GM18870 (cell line): Measurements from ENCODE around the gene ACSS1.

Source experiments
- ATAC-seq: cut with Tn5 transposase; IDR thresholded peaks from one replicate; pipeline ENCODE4 v1.9.1; 2021; ENCODE audit warnings: moderate library complexity; ENCODE audit not compliant: unreplicated experiment

Gene ACSS1

DNA sequence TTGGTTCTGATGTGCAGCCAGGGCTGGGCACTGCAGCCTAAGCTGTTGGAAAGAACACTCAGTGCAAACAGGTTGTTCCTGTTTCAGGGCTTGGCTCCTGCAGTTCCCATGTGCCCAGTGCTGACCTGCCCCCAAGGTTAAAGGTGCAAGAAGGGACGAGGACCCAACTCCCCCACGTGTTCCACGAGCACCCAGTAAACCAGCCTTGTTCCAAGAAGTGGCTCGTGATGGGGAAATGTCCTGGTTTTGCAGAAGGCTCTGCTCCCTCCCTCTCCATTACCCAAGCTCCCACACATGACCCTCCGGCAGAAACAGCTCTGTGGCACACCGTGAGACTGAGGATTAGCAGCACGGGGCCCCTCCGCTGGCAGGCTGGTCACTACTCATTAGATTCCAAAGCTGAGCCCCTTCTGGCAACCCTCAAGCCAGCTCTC, 9.4 kb downstream of the ACSS1 start:
- ATAC-seq = no peak

DNA sequence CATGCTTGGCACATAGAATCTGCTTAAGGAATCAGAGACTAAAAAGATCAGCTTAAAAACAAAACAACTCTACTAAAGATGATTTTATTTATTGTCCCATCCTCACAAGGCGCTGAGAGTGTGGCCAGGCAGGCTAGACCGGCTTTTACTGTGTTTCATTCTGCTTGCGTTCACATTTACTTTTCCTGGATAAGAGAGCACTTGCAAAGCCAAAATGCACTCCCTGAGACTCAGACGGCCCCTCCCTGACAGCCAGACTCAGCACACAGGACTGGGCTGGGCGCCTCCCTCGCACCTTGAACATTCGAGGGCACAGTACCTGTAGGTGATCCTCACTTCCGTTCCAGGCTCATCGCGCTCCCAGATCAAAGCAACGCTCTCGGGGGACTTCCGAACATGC, 10.2 kb downstream of the ACSS1 start:
- no peak for ATAC-seq

DNA sequence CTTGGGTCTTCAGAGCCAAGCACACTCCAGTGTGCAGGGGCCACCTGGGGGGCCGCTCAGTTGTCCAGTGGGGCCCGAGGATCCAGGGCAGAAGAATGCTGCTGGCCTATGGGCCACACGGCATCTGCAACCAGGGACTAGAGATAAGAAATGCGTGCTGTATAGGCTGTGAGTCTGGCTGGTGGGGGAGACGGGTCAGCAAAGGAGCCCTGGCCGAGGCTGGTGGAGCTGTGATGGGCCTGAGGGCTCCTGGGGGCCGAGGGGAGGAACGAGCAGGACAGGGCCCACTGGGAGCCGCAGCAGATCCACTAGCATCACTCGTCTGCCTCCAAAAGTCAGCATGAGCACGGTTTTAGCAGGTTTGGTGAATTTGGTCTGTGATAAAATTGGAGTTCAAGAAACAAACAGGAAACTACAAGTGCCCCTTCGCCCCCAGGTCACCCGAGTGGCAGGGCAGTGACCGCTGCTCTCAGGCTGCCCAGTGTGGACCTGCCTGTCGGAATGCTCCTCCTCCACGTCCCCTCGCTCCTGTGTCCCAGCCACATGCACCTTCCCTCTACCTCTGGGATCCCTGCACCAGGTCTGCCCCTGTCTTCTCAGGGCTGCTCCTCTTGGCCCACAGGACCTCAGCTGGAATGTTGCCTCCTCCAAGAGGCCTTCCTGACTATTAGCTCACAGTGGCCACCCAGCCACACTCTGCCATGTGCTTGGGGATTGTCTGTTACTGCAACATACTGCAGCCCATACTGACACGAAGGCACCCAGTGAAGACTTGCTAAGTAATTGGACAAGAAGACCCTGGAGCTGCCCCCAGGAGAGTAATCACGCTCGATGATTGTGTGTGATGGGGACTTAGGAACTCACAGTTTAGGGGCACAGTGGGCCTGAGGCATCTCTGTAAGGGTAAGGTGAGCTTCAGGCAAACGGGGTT, 10.9 kb downstream of the ACSS1 start:
- ATAC-seq = no peak

DNA sequence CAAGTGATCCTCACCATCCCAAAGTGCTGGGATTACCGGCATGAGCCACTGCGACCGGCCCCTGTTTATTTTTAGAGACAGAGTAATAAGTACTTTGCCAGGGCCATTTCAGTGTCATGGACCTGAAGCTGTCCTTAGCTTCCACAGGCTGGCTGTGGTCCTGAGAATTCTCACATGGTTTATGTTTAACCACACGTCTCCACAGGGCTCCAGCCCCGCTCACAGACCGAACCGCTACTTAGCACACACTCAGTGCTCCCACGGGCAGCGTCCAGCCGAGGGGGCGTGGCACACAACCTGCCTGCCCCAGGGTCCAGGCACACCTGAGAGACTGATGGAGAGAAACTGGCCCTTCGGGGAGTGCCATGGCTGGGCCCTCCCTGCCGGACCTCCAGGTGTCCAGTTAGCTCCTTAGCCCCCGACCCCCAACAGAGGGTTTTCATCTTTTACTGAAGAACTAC, 11.7 kb downstream of the ACSS1 start:
- ATAC-seq = no peak

DNA sequence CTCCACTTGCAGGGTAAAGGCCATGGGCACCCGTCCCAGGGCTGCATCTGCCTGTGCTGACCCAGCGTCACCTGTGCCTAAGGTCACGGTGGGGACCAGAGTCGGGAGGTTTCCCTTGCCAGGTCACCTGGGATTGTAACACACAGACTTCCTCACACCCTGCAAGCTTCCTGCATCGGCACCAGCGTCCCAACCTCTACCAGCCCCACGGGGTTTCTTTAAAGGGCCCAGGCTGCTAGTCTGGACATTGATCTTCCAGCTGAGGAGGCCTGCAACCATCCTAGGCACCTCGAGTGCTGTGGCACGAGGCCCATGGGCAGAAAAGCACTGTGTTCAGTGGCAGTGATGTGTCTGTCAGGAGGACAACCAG, 12.6 kb downstream of the ACSS1 start:
- ATAC-seq = no peak

DNA sequence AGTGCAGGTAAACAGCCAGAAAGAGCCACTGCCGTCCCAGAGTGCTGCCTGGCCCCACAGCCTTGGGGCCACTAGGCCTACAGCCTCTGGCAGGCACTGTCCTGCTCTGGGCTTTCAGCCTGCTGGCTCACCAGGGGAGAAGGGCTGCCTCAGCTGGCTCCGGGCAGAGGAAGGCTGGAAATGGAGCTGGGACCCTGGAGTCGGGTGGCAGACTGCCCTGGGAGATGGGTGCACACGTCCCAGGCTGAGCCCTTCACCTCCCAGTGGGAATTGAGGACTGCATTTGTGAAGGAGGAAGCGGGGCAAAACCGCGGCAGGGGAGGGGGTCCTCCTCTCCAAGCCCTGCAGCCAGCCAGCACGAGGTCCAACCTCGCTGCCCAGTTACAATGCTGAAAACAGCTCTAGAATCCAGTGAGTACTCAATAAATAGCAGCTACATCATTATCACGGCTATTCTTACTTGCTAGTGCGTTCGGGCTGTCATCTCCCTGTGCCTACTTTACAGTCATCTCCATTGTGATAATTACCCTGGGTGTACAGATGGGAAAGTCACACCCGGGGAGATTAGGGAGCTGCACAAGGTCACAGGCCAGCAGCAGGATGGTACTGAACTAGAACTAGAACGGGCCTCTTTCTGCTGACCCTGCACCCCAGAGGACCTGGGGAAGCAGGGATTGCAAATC, 13.1 kb downstream of the ACSS1 start:
- no peak for ATAC-seq

DNA sequence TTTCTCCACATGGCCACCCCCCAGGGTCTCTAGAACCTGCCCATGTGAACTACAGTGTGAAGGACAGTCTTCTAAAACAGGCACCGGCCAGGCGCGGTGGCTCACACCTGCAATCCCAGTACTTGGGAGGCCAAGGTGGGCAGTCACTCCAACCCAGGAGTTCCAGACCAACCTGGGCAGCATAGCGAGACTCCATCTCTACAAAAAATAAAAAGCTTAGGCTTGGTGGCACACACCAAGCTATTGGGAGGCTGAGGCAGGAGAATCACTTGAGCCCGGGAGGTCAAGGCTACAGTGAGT, 13.7 kb downstream of the ACSS1 start:
- no peak for ATAC-seq

DNA sequence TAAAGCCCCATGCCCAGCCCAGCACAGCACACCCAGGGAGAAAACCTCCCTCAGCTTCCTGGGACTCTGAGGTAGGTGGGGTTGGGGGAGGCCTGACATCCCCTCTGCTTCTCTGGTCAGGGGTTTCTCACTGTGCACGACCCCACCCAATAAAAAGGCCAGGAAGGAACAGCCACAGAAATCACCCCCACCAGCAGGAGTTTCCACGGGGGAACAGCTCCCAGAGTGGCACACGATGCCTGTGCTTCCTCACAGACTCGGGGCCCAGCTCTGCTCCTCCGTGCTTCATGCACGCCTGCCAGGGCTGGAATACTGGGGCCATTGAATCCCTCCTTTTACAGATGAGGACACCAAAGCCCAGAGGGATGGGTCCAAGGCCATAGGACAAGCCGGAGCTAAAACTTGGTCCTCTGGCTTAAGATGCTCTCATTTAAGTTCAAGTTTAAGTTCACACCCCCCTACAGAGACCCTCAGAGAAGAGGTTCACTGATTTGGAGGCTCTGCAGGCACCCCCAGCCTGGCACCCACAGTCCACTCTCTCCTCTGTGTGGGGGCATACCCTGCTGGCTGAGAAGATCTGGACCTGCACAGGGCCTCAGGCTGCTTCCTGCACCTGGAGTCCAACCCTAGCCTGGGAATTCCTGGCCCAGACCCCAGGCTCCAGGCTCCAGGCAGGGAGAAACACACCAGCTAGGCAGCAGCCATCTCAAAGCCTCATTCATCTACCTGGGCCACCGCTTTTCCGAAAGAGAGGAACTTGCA, 14.3 kb downstream of the ACSS1 start:
- ATAC-seq = no peak

DNA sequence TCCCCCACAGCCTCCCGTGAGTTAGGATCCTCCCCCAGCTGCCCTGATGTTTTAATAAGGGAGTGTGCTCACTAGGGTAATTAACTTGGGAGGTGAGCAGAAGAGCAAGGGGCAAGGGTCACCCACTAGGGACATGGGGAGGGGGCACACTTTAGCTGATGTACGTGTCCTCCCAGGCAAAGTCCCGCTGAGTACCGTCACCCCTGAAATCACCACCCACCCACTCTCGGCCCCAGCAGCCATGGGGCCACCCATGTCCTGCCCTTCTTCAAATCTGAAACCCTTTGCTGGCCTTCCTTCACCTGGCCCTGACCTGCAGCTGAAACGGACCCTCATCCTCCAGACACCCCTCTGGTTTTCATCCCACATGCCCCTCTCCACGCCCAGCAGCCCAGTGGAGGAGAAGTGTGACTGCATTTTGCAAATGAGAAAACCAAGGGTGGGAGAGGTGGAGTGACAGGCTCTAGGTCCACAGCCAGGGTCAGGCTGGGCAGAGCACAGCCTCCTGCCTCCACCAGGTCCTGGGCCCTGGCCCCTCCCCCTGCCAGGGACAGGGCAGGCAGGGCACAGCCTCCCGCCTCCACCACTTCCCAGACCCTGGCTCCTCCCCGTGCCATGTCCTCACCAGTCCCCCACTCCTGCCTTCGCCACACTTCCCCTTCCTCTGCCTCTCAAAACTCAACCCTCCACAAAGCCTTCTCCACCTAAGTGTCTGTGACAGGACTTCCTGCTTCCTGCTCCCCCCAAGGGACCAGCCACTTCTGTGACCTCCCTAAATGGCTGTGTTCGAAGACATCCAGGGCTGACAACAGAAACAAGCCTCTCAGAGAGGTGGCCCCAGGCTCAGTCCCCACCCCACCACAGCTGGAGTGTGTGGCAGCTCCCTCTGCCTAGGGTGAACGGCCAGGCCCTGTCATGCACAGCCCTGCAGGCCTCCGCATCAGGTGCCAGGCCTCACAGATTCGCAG, 15.1 kb downstream of the ACSS1 start:
- peak; percentile 91 for ATAC-seq

DNA sequence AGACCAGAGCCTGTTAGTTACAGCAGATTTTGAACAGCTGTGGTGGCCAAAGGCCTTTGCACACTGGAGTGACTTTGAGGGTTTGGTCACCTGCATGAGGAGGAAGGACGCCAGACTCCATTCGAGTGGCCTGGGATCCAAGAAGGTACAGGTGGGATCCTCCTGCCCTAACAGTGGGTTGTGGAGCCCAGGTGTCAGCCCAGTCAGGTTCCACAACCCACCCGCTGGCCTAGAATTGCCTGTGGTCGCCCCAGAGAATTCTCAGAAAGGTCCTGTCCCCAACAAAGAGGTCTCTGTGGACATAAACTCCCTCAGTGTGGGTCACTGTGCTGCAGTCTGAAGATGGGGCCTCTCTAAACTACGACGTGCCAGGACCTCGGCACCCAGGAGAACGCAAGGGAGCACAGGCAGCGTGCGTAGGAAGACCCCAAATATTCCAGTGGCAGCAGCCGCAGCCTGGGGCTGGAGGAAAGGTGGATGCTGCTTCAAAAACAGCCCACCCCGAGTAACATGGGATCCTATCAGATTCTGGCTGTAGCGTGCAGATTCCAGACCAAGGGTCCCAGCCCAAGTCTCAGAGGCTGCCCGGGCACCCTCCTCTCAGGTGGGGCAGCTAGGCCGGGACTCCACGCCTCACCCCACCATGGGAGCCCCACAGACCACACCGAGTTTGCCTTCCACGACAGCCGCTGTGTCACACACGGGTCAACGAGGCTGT, 16.0 kb downstream of the ACSS1 start:
- no peak for ATAC-seq

DNA sequence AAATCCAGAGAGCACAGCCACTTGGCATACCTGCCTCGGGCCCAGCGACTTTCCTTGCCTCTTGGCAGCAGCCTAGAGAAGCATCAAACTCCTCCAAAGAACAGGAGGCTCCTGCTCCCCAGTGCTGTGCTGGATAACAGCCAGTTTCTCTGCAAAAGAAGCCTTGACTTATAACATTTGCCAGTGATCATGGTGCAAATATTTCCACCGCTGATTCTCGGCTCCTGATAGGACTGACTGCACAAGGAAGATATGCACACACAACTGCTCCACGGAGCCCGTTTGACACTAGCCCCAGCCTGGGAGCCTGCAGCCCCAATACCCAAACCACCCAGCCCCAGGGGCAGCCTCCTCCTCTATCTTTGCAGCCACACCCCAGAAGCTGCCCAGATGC, 17.5 kb downstream of the ACSS1 start:
- ATAC-seq = no peak

DNA sequence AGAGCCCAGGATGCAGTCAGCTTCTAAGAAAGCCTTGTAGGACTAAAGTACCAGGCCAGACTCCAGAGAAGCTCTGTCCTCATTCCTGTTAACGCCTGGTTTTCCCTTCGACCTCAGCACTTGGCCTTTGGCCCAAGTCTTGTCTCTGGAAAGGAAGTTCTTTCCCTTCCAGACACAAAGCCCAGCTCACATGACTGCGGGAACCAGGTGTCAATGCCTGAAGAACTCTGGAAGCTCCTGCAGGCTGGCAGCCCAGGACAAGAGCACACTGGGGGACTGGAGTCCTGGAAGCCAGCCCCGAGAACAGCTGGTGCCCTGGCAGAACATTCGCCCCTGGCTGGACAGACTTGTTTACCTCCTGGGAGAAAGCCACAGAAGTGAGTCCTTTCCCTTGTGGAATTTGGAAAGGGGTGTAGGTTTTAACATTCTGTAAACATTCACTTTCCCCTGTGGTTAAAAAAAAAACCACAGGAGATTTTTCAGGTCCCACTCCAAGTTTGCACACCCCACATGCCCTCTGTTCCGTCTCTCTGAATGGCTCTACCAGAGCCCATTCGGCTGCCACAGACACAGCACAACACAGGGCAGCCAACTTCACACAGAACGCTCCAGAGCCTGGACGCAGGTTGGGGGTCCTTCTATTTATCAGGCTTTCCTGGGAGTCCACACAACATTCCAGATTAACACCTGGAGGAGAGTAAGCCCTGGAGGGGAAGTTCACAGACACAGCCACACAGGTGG, 18.1 kb downstream of the ACSS1 start:
- ATAC-seq = no peak

DNA sequence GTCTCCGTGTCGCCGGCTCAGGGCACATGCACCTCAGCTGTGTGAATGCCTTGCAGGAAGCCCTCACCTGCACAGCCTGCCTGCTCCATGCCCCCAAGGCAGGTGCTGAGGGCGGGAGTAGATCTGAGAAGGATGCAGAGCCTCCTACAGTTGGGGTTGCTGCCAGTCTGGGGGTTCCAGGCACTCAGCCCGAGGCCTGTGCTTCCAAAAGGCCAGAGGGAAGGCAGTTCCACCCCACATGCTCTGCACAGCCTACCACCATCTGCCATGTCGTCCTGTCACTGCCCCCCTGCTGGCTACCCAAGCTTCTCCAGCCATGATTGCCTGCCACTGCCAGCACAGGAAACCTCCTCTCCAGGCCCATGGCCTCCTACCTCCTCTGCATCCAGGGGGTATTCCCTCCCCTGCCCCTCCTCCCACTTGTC, 19.3 kb downstream of the ACSS1 start:
- ATAC-seq = no peak

DNA sequence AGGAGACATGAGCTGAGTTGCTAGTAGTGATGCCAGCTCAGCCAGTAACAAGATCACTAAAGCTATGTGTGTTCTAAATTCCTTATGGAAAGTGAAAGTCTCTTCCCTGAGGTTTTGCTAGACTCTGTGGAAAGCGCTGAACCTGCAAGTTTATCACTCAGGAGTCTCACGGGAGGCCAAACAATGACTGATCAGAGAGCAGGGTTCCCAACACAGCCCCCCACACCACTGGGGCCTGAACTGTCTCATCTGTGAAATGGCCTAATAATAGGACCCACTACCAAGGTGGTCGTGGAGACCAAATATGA, 19.9 kb downstream of the ACSS1 start:
- ATAC-seq = no peak

DNA sequence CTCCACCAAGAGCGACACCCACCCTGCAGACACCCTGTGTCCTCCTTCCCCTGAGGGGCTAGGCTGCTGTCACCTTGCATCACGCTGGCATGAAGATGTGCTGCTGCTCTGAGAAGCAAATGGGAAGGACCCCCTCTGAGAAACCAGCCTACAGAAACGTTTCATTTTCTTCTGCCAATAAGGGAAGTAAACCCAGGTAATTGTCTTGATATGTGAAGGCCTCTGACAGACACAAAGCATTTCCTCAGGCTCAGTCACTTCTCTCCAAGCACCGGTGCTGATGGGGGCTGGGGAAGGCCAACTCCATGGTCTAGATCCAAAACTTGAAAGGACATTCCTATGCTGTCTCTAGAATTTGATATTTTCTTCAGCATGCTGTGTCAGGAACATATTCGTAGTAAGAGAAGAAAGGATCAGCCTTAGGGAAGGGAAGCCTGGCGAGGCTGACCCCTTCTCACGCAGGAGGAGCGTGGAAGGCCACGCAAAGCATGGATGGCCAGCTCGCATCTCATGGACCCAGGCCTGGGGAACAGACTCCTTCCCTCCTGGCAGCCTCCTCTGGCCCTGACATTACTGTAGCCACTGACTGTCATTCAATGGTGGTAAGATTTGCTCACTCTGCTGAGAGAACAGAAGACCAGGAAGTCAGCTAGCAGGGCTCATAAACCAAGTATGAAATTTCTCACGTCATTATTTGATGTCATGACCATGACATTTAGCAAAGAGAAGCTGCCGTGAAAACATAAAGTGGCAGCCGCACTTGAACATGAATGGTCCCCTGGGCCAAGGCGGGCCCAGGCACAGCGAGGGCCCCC, 20.4 kb downstream of the ACSS1 start:
- ATAC-seq = no peak

DNA sequence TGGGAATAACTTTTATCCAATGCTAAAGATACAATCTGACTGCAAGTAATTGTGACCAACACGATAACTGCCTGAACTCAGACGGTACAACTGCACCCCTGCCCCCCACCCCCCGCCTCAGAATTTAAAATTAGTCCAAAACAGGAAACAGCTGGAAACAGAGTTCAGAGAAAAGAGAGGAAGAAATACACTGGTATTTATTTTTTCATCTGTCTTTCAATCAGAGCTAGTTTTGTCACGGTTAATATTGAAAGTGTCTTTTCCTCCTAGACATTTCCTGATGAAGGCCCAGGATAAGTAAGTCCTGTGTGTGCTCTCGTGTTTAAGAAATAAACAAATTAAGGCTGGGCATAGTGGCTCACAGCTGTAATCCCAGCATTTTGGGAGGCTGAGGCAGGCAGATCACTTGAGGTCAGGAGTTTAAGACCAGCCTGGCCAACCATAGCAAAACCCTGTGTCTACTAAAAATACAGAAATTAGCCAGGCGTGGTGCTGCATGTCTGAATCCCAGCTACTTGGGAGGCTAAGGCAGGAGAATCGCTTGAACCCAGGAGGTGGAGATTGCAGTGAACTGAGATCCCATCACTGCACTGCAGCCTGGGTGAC, 21.5 kb downstream of the ACSS1 start:
- no peak for ATAC-seq

DNA sequence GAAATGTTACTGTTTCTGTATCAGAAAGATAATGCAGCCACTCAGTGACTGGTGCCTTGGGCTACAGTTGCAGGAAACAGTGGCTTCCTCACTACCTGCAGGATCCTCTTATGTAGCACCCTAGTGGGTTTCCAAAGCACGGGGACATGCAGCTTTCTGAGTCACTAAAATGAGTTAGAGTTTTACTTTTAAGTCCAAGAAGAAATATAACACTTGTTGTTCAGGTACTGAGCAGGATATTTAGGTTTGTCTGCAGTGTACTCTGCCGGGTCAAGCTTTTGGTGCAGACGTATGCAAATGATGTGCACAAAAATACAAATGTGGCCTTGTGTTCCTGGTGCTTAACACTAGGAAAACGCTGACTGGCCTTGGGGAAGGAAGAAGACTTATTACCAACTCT, 22.0 kb downstream of the ACSS1 start:
- no peak for ATAC-seq

DNA sequence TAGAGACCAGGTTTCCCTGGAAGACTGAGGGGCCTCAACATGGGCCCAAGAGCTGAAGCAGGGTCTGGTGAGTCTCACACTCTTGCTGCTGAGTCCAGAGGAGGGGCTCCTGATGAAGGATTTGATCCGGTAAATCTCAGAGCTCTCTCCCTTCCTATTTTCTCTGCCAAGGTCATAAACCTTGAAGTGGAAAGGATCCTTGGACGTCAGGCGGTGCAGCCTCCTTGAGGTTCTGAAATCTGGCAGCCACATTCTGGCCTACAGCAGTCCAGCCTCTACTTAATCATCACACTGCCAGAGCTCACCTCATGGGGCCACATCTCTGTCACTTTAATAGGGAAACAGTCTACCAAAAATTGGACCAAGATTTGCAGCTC, 24.0 kb downstream of the ACSS1 start:
- no peak for ATAC-seq
